GM13977 (cell line): ENCODE data around the gene CFAP61.

Experiments used
- DNase-seq: peaks from one replicate; pipeline ENCODE4 v3.0.0; 2012; ENCODE audit warnings: low spot score
- CTCF ChIP-seq: IDR thresholded peaks from 2 replicates; pipeline ENCODE4 v1.5.1; 2012; ENCODE audit warnings: mild to moderate bottlenecking, control low read depth; ENCODE audit not compliant: insufficient read depth; ENCODE audit errors: extremely low read depth, missing control alignments
- in situ Hi-C: fragments of 300-500 bp; cut with MboI; formaldehyde crosslinking; loops from one replicate; pipeline ENCODE4 v1.12.0; 2022; ENCODE audit warnings: low sequenced_read_pairs, low pct_unique_long_range_greater_than_20kb, mixed read lengths, inconsistent platforms; ENCODE audit not compliant: unreplicated experiment

Gene CFAP61

GRCh38 chr20:20322912-20323311 is 270.6 kb downstream of the CFAP61 start:
- TF ChIP-seq CTCF: no peak
- in situ Hi-C loops: no loop called here
- no peak for DNase-seq

DNA sequence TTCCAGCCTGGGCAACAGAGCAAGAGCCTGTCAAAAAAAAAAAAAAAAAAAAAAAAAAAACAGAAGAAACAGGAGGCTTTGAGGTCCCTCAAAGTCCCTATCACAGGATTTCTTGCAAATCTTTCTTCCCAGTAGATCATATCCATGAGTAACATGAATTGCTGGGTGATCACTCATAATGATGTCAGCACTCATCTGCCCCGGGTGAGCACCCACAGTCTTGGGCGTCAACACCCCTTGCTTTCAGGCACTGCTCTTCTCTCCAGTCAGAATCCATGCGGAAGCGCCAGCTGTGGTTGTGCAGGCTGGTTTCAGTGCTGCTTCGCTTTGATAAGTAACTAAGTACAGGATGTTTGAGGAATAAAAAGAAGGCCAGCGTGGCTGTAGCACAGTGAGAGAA is 275.4 kb downstream of the CFAP61 start:
- TF ChIP-seq CTCF: no peak

GRCh38 chr20:20329564-20329963 is 277.2 kb downstream of the CFAP61 start:
- in situ Hi-C loops: no loop called here
- no peak for TF ChIP-seq CTCF
- no peak for DNase-seq

More for the DNA sequence above, 275.4 kb downstream of the CFAP61 start:
- DNase-seq: no peak
- in situ Hi-C loops: no loop called here

- no peak for DNase-seq
- no peak for TF ChIP-seq CTCF
- in situ Hi-C loops: no loop called here
Measured at GRCh38 chr20:20331156-20331555, 278.8 kb downstream of the CFAP61 start.

DNA sequence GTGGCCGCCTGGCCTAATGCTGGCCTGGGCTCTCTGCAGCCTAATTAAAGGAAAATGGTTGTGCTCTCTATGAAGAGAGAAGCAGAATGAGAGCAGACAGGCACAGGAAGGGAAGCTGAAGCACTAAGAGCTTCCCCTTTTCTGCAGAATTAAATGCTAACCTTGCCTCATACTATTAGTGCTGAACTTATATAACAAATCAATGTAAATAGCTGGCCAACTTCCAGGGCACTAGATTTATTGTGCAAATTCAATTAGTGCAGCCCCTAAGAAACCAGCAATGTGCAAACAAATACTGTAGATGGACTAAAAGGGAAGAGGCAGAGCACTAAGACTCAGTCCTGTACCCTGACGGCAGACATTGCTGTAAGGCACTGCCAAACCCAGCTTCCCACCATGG is 279.5 kb downstream of the CFAP61 start:
- no peak for DNase-seq
- in situ Hi-C loops: no loop called here
- no peak for TF ChIP-seq CTCF

DNA sequence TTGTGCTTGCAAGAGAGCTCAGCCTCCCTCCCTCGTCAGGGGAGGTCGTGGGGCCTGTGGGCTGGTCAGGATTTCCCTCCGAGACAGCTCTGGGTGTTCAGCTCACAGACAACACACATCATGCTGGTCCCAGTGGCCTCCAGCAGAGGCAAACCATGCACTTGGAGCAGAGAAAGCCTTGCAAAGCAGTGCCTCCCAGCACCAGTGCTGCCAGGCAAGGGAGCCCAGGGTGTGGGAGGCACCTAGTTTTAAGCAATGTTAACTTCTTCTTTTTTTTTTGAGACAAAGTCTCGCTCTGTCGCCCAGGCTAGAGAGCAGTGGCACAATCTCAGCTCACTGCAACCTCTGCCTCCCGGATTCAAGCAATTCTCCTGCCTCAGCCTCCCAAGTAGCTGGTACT is 281.5 kb downstream of the CFAP61 start:
- no peak for DNase-seq
- in situ Hi-C loops: no loop called here
- no peak for TF ChIP-seq CTCF

DNA sequence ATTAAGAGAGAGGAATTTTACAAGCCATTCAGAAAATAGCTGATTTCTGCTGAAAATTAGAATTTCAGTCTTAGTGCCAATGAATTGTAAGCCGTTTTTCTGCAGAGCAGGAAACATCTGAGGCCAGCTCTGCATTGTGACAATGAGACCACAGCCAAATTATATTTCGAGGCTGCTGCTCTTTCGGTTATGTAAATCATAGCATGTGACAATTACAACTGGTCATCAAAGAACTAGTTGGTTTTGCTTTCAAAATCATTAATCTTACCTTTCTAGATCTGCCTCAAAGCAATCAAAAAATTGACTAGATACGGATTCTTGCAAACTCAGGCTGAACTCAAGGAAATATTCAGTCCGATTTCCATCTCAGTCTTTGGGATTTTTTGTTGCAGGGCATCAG is 282.2 kb downstream of the CFAP61 start:
- in situ Hi-C loops: no loop called here
- peak; percentile 72 for DNase-seq
- TF ChIP-seq CTCF: no peak
